K562 (cell line): ENCODE results near the gene NVL. TPM values are rescaled to one million over a fixed set of nuclear protein-coding genes. Genes with fewer than 3 reads are reported as not detected.

ENCODE experiments used
- ATAC-seq: fragments of 200-7000 bp; cut with Tn5 transposase; 3 replicates; pipeline ENCODE4 v1.9.1; 2020; ENCODE audit warnings: moderate library complexity
- BruUV-seq: library from RNA; stranded (reverse); fragments of 400-500 nt; replicated peaks from 2 replicates; lab custom pipeline; 2021; lab: Mats Ljungman, UMichigan
- CTCF ChIA-PET: fragments of 300-600 bp; formaldehyde crosslinking; extraction: SDS; loops from one replicate; lab custom pipeline; 2021; ENCODE audit warnings: low intra/inter-chr PET ratio; lab: Yijun Ruan, JAX
- POLR2A ChIA-PET: fragments of 300-600, 350-650 bp; sonication (Branson Sonifier 250); formaldehyde crosslinking; extraction: SDS; loops from one replicate; lab custom pipeline; 2021; ENCODE audit warnings: antibody characterized with exemption, inconsistent platforms; lab: Yijun Ruan, JAX
- DNase-seq, 4 experiments: peaks; one replicate each; pipeline versions ENCODE4 v3.0.0 to v3.0.0-alpha.2; 2011 to 2018; ENCODE audit warnings: low spot score in 3 of 4, mixed read lengths in 3 of 4; ENCODE audit errors: extremely low read depth in 1 of 4
- FAIRE-seq: peaks from 2 replicates; lab custom pipeline; 2011; peaks lifted over from hg19 to GRCh38; lab: Jason Lieb, UNC
- H2AFZ ChIP-seq: 2 replicates; pipeline ENCODE4 v1.6.0; 2011; ENCODE audit warnings: low read depth, low read length, control low read depth, inconsistent platforms
- H3K27ac ChIP-seq: fragments of 200-600 bp; 3 replicates; pipeline ENCODE4 v1.8.0; 2011; ENCODE audit warnings: low read depth, mild to moderate bottlenecking, control low read depth, inconsistent platforms, low read length, moderate library complexity, mixed read lengths; ENCODE audit errors: extremely low read depth
- H3K27me3 ChIP-seq, 2 experiments: fragments of 300-600 bp in 1 of 2; 2 replicates in 1 of 2; 3 replicates in 1 of 2; pipeline versions ENCODE4 v1.6.0 to v1.8.0; 2011; ENCODE audit warnings: inconsistent platforms in 2 of 2, low read length in 2 of 2, mild to moderate bottlenecking in 1 of 2, mixed read lengths in 1 of 2, moderate library complexity in 1 of 2; ENCODE audit not compliant: control insufficient read depth in 2 of 2, insufficient read depth in 2 of 2
- H3K36me3 ChIP-seq: fragments of 300-600 bp; 3 replicates; pipeline ENCODE4 v1.8.0; 2011; ENCODE audit warnings: mild to moderate bottlenecking, low read length, inconsistent platforms; ENCODE audit not compliant: control insufficient read depth, insufficient read depth
- H3K4me1 ChIP-seq, 2 experiments: fragments of 200-600 bp in 1 of 2; replicated peaks in 1 of 2; 2 replicates in 1 of 2; 3 replicates in 1 of 2; pipeline versions ENCODE4 v1.5.1 to v1.8.0; 2011; ENCODE audit warnings: inconsistent platforms in 2 of 2, low read length in 2 of 2, mild to moderate bottlenecking in 1 of 2, mixed read lengths in 1 of 2, moderate library complexity in 1 of 2; ENCODE audit not compliant: control insufficient read depth in 2 of 2, insufficient read depth in 2 of 2
- H3K4me2 ChIP-seq: 2 replicates; pipeline ENCODE4 v1.6.1; 2011; ENCODE audit warnings: low read length, control low read depth, inconsistent platforms, mixed read lengths; ENCODE audit not compliant: insufficient read depth
- H3K4me3 ChIP-seq: fragments of 200-600 bp; sonication (generic), shearing (Covaris generic); 2 replicates; pipeline ENCODE4 v1.5.1; 2016; ENCODE audit warnings: control low read depth, inconsistent platforms
- H3K79me2 ChIP-seq: fragments of 200-600 bp; 3 replicates; pipeline ENCODE4 v1.8.0; 2011; ENCODE audit warnings: low read length, inconsistent platforms; ENCODE audit not compliant: control insufficient read depth, insufficient read depth
- H3K9ac ChIP-seq, 2 experiments: 2 replicates each; pipeline versions ENCODE4 v1.6.0 to v1.6.1; 2011; ENCODE audit warnings: low read depth in 2 of 2, low read length in 2 of 2, control low read depth in 1 of 2, inconsistent platforms in 1 of 2, mild to moderate bottlenecking in 1 of 2, mixed read lengths in 1 of 2; ENCODE audit not compliant: insufficient read depth in 1 of 2
- H3K9me1 ChIP-seq: one replicate; pipeline ENCODE4 v1.6.0; 2011; ENCODE audit warnings: inconsistent platforms, mild to moderate bottlenecking, low read length, moderate library complexity; ENCODE audit not compliant: control insufficient read depth, insufficient read depth
- H3K9me3 ChIP-seq: replicated peaks from 2 replicates; pipeline ENCODE4 v1.5.1; 2011; ENCODE audit warnings: low read depth, low read length, inconsistent platforms; ENCODE audit not compliant: control insufficient read depth, insufficient read depth
- H4K20me1 ChIP-seq: replicated peaks from 2 replicates; pipeline ENCODE4 v1.6.1; 2011; ENCODE audit warnings: low read length, inconsistent platforms, mixed read lengths; ENCODE audit not compliant: control insufficient read depth, insufficient read depth
- BRD9 ChIP-seq: fragments of 450-650 bp; IDR thresholded peaks from 2 replicates; pipeline ENCODE4 v1.6.1; 2018; ENCODE audit warnings: low read depth; ENCODE audit not compliant: partially characterized antibody
- DIDO1 ChIP-seq: fragments of 450-650 bp; IDR thresholded peaks from 2 replicates; pipeline ENCODE4 v1.6.1; 2016; ENCODE audit warnings: low read depth, missing biosample characterization, missing genetic modification characterization
- DNMT1 ChIP-seq: fragments of 450-650 bp; IDR thresholded peaks from 2 replicates; pipeline ENCODE4 v1.6.1; 2016; ENCODE audit warnings: antibody characterized with exemption, mild to moderate bottlenecking
- HLTF ChIP-seq: fragments of 450-650 bp; IDR thresholded peaks from 2 replicates; pipeline ENCODE4 v1.6.1; 2016
- NFYB ChIP-seq: IDR thresholded peaks from 2 replicates; pipeline ENCODE4 v1.6.1; 2011; ENCODE audit warnings: mild to moderate bottlenecking, moderate library complexity; ENCODE audit not compliant: insufficient read length; ENCODE audit errors: extremely low read depth
- SNIP1 ChIP-seq: fragments of 450-650 bp; IDR thresholded peaks from 2 replicates; pipeline ENCODE4 v1.7.1; 2017; ENCODE audit warnings: low read depth, mild to moderate bottlenecking
- ZNF143 ChIP-seq: sonication (generic); formaldehyde crosslinking; IDR thresholded peaks from 2 replicates; pipeline ENCODE4 v1.9.0; 2022; ENCODE audit warnings: mild to moderate bottlenecking, missing genetic modification reagents
- ZNF408 ChIP-seq: fragments of 250-450 bp; sonication (Bioruptor Pico); IDR thresholded peaks from 2 replicates; pipeline ENCODE4 v1.4.0; 2020; ENCODE audit warnings: low read depth, mild to moderate bottlenecking, moderate library complexity
- ZNF57 ChIP-seq: fragments of 450-650 bp; formaldehyde crosslinking; IDR thresholded peaks from 2 replicates; pipeline ENCODE4 v1.4.0; 2020; ENCODE audit warnings: mild to moderate bottlenecking, moderate library complexity
- ZNF707 ChIP-seq: fragments of 250-450 bp; sonication (Bioruptor Pico); conservative IDR thresholded peaks from 2 replicates; pipeline ENCODE4 v1.8.0; 2022; ENCODE audit warnings: inconsistent platforms, mild to moderate bottlenecking, moderate library complexity
- WGBS: fragments of 100-300 bp; shearing (Covaris generic); methylation state at CpG from one replicate; pipeline ENCODE4 v1.1.6; 2016; ENCODE audit warnings: low coverage, mixed read lengths; ENCODE audit not compliant: insufficient coverage; ENCODE audit errors: missing lambda C conversion rate; 5-methylcytosine and 5-hydroxymethylcytosine counted together
- in situ Hi-C: fragments of 300-500 bp; cut with MboI; formaldehyde crosslinking; loops from 4 replicates; pipeline ENCODE4 v1.15.0; 2018; ENCODE audit warnings: inconsistent platforms, mixed read lengths
- intact Hi-C: fragments of 100-400 bp; cut with micrococcal nuclease; formaldehyde crosslinking; loops from 2 replicates; pipeline ENCODE4 v1.14.2; 2022
- polyA plus RNA-seq, 8 experiments: library from polyadenylated mRNA; depleted of rRNA in 4 of 8; stranded (reverse) in 5 of 8; unstranded in 3 of 8; fragments of >200 nt; fragmentation: Nextera tagmentation in 2 of 8; fragmentation: Illumina TruSeq in 1 of 8; extraction: Ambion mirVana in 2 of 8; extraction: Trizol in 1 of 8; gene quantifications; 2 replicates each; pipeline versions ENCODE4 v1.2.1 to v1.2.3, GENCODE V29; 2011 to 2014; ENCODE audit warnings: inconsistent platforms in 1 of 8, missing spikeins in 1 of 8
- total RNA-seq, 7 experiments: library from RNA; depleted of rRNA in 6 of 7; stranded (reverse); fragments of >200 nt in 6 of 7; fragmentation: Illumina TruSeq in 2 of 7; extraction: Trizol in 2 of 7; gene quantifications; 2 replicates each; pipeline versions ENCODE4 v1.2.1 to v1.2.3, GENCODE V29; 2011 to 2021; ENCODE audit warnings: low replicate concordance in 1 of 7
- TF ChIP-seq, protein P1 (sequence below): sonication (generic); formaldehyde crosslinking; IDR thresholded peaks from 2 replicates; pipeline ENCODE4 v1.8.0; 2022; ENCODE audit warnings: missing genetic modification reagents, mild to moderate bottlenecking, moderate library complexity, borderline replicate concordance
- TF ChIP-seq, protein P2 (sequence below): IDR thresholded peaks from 2 replicates; pipeline ENCODE4 v1.6.1; 2012; ENCODE audit warnings: low read depth, low read length, improper control_type of control experiment, borderline replicate concordance

Gene NVL
- total and polyA plus RNA-seq, 9 of the 15 experiments (the other 6 are each of a cell fraction or from before 2014, with no cell fraction given): 32.5 to 86.6 (median 62.9) TPM

DNA sequence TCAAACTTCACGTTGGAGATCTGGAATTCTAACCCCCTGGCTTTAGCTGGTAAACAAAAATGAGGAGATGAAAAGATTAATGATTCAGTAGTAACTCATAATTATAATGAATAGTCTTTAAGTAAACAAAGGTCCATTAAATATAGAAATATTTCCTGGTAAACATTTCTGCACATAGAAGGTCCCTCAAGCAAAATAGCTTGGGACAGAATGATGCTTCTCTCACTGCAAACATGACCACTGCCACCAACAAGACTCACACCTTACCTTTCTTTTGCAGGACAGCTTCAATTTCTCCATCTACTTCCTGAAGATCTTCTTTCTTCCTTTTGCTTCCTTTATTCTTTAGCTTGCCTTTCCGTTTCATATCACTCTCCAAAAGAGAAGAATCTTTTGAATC is 25.2 kb downstream of the NVL start:
- CTCF ChIA-PET: no interaction called here
- intact Hi-C loops (no loop called here), in situ Hi-C loops (no loop called here)
- POLR2A ChIA-PET: interaction anchor here (0.6 to 1.2 kb wide), 4 partner anchors 10 to 122 kb away, joined by 3 read pairs; partner anchors contain the start of gene DEGS1
- Histone ChIP-seq H3K27me3 (no peaks in the 10 kb centered on the region), H3K79me2 (no peaks in the 10 kb centered on the region), H3K4me1 (no peaks in the 10 kb centered on the region), H4K20me1 (no peaks in the 10 kb centered on the region), H3K27ac (no peak overlapping the region), H3K9ac (no peak overlapping the region), H3K9me1 (no peaks in the 10 kb centered on the region), H3K4me2 (no peak overlapping the region), H3K36me3 (peaks cover 85% of the 10 kb centered on the region), H3K9me3 (no peaks in the 10 kb centered on the region), H3K4me3 (no peak overlapping the region), H2AFZ (no peak overlapping the region)
- TF ChIP-seq SNIP1: no peak
- TF ChIP-seq, protein P1, sequence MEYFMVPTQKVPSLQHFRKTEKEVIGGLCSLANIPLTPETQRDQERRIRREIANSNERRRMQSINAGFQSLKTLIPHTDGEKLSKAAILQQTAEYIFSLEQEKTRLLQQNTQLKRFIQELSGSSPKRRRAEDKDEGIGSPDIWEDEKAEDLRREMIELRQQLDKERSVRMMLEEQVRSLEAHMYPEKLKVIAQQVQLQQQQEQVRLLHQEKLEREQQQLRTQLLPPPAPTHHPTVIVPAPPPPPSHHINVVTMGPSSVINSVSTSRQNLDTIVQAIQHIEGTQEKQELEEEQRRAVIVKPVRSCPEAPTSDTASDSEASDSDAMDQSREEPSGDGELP (CRISPR knock-in tag): no peak
- TF ChIP-seq DNMT1: no peak
- TF ChIP-seq ZNF707: no peak
- TF ChIP-seq DIDO1 (tag): no peak
- TF ChIP-seq, protein P2, sequence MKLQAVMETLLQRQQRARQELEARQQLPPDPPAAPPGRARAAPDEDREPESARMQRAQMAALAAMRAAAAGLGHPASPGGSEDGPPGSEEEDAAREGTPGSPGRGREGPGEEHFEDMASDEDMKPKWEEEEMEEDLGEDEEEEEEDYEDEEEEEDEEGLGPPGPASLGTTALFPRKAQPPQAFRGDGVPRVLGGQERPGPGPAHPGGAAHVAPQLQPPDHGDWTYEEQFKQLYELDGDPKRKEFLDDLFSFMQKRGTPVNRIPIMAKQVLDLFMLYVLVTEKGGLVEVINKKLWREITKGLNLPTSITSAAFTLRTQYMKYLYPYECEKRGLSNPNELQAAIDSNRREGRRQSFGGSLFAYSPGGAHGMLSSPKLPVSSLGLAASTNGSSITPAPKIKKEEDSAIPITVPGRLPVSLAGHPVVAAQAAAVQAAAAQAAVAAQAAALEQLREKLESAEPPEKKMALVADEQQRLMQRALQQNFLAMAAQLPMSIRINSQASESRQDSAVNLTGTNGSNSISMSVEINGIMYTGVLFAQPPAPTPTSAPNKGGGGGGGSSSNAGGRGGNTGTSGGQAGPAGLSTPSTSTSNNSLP: no peak
- no peak for TF ChIP-seq BRD9
- TF ChIP-seq ZNF57 (CRISPR knock-in tag): no peak
- no peak for TF ChIP-seq NFYB
- no peak for TF ChIP-seq HLTF
- no peak for TF ChIP-seq ZNF408 (CRISPR knock-in tag)
- no peak for TF ChIP-seq ZNF143
- BruUV-seq: no TSS peak
- ATAC-seq (no peak), FAIRE-seq (no peak), DNase-seq (no peak)
- 45% methylated on average over 2 of the region's 2 CpGs for whole genome bisulfite sequencing
